ENCODE measurements around the gene ALG12. TPM values are rescaled to one million over a fixed set of nuclear protein-coding genes. Genes with fewer than 3 reads are reported as not detected.

Gene ALG12
- polyA plus RNA-seq, 3 donors = 7.2 to 9.5 (median 9.0) TPM

GRCh38 chr22:49966774-49967705 lies 48.8 kb upstream of the ALG12 start:
- H3K36me3 Mint-ChIP-seq = peaks cover 21 to 27% of the 10 kb centered on the region in 2 donors
- Histone ChIP-seq H3K36me3 (replicated peaks in 1 of 2; ENCODE audit: control insufficient read depth in 1 of 2, insufficient read depth in 2 of 2, low read length in 2 of 2) (peaks cover 26 to 27% of the 10 kb centered on the region in 2 donors), H3K27me3 (ENCODE audit: control insufficient read depth in 2 of 2, insufficient read depth in 2 of 2, low read length in 2 of 2) (peaks cover 0 to 6% of the 10 kb centered on the region in 2 donors), H3K79me2 (ENCODE audit: insufficient read depth, low read length) (peaks cover 30% of the 10 kb centered on the region), H3K27ac (ENCODE audit: low read depth in 1 of 2, low read length in 2 of 2) (peak overlapping the region; percentile 91 to 92), H3K9ac (ENCODE audit: insufficient read depth, low read length, poor library complexity, severe bottlenecking) (peak overlapping the region; percentile 67), H3K4me3 (replicated peaks in 1 of 3; ENCODE audit: low read depth in 2 of 3, low read length in 3 of 3) (peak overlapping the region; percentile 1 to 69 (median 20)), H2AFZ (ENCODE audit: insufficient read depth, low read depth, low read length, poor library complexity, severe bottlenecking) (no peak overlapping the region), H3K4me1 (ENCODE audit: control insufficient read depth in 1 of 2, insufficient read depth in 2 of 2, low read length in 2 of 2) (peaks cover 83 to 92% of the 10 kb centered on the region in 2 donors), H3K9me3 (replicated peaks in 1 of 2; ENCODE audit: control insufficient read depth in 1 of 2, insufficient read depth in 1 of 2, low read length in 2 of 2) (no peaks in the 10 kb centered on the region), H4K20me1 (ENCODE audit: insufficient read depth, low read length) (peaks cover 63% of the 10 kb centered on the region), H3K4me2 (replicated peaks; ENCODE audit: extremely low read depth, low read length, poor library complexity, severe bottlenecking) (peak overlapping the region; percentile 88)
- peaks cover 64% of the 10 kb centered on the region for H3K4me1 Mint-ChIP-seq
- H3K27me3 Mint-ChIP-seq (ENCODE audit: low read depth in 3 of 3) = peaks cover 0 to 5% (median 0%) of the 10 kb centered on the region in 3 donors
- DNase-seq = peak; percentile 88 to 94 (median 92)
- TF ChIP-seq CTCF (IDR thresholded peaks at IDR 0.05) = no peak
- peak overlapping the region; percentile 78 to 81 for H3K4me3 Mint-ChIP-seq
- WGBS (ENCODE audit: insufficient coverage) = 7% methylated on average over 31 of the region's 36 CpGs
- peak overlapping the region; percentile 91 to 94 (median 93) for H3K27ac Mint-ChIP-seq
- no peaks in the 10 kb centered on the region for H3K9me3 Mint-ChIP-seq
- intact Hi-C loops (cut with micrococcal nuclease) = loop anchor here in 1 of 2 donors (10.0 kb wide), 1 partner anchor 338 kb away; the partner anchor contains the start of gene PLXNB2

- Histone ChIP-seq H3K9me3 (replicated peaks in 1 of 2; ENCODE audit: control insufficient read depth in 1 of 2, insufficient read depth in 1 of 2, low read length in 2 of 2) (no peaks in the 10 kb centered on the region), H3K4me3 (replicated peaks in 1 of 3; ENCODE audit: low read depth in 2 of 3, low read length in 3 of 3) (peak overlapping the region in 1 of 3 experiments; percentile 69), H3K4me1 (ENCODE audit: control insufficient read depth in 1 of 2, insufficient read depth in 2 of 2, low read length in 2 of 2) (peaks cover 77 to 84% of the 10 kb centered on the region in 2 donors), H3K79me2 (ENCODE audit: insufficient read depth, low read length) (peaks cover 39% of the 10 kb centered on the region), H3K4me2 (replicated peaks; ENCODE audit: extremely low read depth, low read length, poor library complexity, severe bottlenecking) (peak overlapping the region; percentile 88), H3K9ac (ENCODE audit: insufficient read depth, low read length, poor library complexity, severe bottlenecking) (peak overlapping the region; percentile 67), H3K36me3 (replicated peaks in 1 of 2; ENCODE audit: control insufficient read depth in 1 of 2, insufficient read depth in 2 of 2, low read length in 2 of 2) (peaks cover 26 to 27% of the 10 kb centered on the region in 2 donors), H3K27ac (ENCODE audit: low read depth in 1 of 2, low read length in 2 of 2) (peak overlapping the region; percentile 91 to 92), H2AFZ (ENCODE audit: insufficient read depth, low read depth, low read length, poor library complexity, severe bottlenecking) (no peak overlapping the region), H3K27me3 (ENCODE audit: control insufficient read depth in 2 of 2, insufficient read depth in 2 of 2, low read length in 2 of 2) (no peaks in the 10 kb centered on the region), H4K20me1 (ENCODE audit: insufficient read depth, low read length) (peaks cover 71% of the 10 kb centered on the region)
- H3K4me3 Mint-ChIP-seq = peak overlapping the region; percentile 49 to 81
- DNase-seq = peak in 2 of 3 donors; percentile 29 to 37
- H3K9me3 Mint-ChIP-seq = no peaks in the 10 kb centered on the region
- WGBS (ENCODE audit: insufficient coverage) = 66% methylated on average over 9 of the region's 11 CpGs
- peak overlapping the region; percentile 86 to 94 (median 92) for H3K27ac Mint-ChIP-seq
- H3K27me3 Mint-ChIP-seq (ENCODE audit: low read depth in 3 of 3) = peaks cover 0 to 5% (median 0%) of the 10 kb centered on the region in 3 donors
- peaks cover 64% of the 10 kb centered on the region for H3K4me1 Mint-ChIP-seq
- intact Hi-C loops (cut with micrococcal nuclease) = loop anchor here in 1 of 2 donors (10.0 kb wide), 1 partner anchor 339 kb away; the partner anchor contains the start of gene PLXNB2
- peaks cover 21 to 32% of the 10 kb centered on the region in 2 donors for H3K36me3 Mint-ChIP-seq
- no peak for TF ChIP-seq CTCF (IDR thresholded peaks at IDR 0.05)
These were observed 48.0 kb upstream of the ALG12 start for GRCh38 chr22:49966041-49966773.

All from CD14-positive monocyte (primary cell).